HG03108 (cell line): ENCODE data around the gene FREM1.

ENCODE experiments used
- ATAC-seq: cut with Tn5 transposase; IDR thresholded peaks from one replicate; pipeline ENCODE4 v1.9.1; 2021; ENCODE audit warnings: moderate library complexity; ENCODE audit not compliant: unreplicated experiment

The FREM1 gene

DNA sequence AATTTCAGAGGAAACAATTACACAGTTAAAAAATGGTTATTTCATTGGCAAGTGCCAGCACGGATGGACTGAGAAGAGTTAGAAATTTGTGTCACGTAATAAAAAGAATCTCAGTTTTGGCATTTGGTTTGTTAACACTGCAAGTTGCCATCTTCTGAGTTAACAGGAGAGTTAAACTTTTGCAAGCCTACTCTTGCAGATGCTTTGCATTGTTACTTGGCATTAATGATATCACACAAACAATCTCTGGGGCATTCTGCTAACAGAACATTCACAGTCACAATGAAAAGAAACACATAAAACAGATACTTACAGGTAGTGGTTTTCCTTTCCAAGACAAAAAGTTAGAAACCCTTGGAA is 647 bp downstream of the FREM1 start:
- ATAC-seq: no peak

DNA sequence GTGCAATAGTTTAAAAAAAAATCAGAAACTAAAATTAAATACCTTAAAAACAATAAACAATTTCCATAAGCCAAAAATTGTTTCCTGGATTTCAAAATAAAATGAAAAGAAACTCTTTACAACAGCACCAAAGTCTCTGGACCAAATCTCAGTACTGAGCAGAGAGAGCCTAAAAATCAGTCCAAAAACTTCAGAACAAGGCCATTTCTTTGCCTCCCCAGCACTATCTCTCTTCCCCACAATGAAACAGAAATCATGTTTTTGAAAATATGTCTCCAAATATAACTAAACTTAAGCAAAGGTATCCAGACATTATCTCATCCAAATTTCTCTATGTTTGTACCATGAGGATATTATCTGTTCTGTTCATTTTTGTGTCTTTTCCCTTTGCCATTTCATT is 1.0 kb downstream of the FREM1 start:
- ATAC-seq: no peak

DNA sequence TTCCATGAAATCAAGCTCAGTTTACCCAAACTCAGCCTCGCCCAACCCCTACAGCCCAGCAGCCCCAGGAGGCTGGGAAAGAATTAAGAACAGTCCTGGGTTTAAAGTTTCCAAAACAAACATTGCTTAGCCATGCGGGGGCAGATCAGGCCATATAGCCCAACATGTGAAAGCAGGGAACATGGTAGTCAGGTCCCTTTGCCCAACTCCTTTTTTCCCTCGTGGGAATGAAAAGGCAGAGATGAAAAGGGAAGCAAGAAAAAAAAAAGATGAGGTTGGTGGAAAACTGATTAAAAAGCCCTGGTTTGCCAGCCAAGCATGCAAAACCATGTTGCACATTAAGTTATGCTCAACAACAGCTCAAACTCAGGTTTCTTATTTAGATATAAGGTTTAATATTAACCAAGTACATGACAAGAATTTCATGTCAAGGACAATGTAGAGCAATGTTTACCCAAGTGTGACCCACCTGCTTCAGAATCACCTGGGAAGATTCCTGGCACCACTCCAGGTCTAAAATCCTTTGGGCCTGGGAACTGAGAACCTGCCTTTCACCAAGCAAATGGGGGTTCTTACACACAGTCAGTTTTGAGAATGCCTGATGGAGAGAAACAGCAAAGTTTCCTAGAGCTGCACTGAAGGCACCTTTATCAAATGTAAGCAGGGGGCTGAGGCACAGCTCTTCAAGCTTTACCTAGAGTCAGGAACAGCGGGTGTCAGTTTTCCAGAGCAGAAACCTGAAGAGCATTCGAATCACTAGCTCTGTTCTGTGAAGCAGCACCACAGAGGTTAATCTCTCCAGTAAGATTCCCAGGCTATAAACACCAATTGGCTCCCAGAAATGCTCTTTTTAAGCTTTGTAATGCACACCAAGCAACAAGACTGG is 1.7 kb downstream of the FREM1 start:
- peak; percentile 58 for ATAC-seq

DNA sequence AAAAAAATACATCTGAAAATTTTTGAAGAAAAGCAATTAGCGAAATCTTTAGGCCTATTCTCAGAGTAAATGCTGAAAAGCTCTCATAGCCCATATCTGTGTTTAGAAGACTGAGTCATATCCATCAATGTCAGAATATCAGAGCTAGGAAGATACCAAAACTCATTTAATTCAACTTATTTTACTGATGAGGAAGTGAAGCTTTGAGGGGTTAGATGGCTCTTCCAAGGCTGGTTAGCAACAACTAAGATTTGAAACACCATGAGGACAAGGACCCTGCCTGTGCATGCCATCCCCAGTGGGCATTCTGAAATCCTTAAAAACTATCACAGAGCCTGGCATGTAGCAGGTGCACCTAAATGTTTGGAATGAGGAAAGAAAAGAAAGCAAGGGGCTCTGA is 2.5 kb downstream of the FREM1 start:
- no peak for ATAC-seq

DNA sequence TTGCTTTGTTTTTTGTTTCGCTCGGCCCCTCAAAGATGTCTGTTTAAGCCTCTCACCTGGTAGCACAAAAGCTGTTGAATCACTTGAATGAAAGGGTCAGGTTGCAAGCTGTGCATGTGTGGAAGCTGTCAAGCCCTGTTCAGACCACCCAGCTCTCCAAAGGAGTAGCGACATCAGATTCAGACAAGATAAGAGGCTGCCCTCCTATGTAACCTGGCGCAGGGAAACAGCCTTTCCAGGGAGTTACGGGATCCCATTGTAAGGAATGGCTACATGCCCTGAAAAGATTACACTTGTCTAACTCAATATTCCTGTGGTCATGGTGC is 2.9 kb downstream of the FREM1 start:
- ATAC-seq: no peak

DNA sequence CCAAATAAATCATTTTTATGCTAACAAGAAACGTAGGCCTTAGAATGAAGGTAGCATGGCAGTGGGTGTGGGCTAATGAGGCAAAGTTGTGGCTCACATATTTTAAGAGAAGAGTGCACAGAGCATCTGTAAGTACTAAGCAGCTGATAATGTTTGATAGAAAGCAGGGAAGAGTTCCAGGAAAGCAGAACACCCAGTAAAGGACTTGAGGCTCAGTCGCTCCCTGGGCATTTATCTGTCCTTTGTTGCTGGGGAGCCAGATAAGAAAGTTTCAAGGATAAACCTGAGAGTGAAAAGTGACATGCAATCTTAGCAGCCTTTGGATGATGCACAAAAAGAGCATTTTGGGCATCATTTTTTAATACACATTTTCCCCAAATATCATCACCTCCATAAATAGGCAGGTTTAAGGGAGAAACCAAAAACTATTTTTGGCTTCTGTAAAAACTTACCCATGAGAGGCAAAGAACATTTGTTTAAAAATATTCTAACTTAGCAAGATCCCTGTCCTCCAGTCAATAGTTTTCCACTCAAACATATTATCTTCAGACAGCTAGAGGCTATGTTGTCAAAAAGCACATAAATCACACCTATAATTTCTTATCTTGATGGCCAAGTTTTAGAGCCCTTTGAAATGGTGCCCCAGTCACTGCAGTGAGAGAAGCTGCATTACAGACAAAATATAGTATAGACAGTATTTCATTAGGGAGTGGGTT is 3.4 kb downstream of the FREM1 start:
- no peak for ATAC-seq

DNA sequence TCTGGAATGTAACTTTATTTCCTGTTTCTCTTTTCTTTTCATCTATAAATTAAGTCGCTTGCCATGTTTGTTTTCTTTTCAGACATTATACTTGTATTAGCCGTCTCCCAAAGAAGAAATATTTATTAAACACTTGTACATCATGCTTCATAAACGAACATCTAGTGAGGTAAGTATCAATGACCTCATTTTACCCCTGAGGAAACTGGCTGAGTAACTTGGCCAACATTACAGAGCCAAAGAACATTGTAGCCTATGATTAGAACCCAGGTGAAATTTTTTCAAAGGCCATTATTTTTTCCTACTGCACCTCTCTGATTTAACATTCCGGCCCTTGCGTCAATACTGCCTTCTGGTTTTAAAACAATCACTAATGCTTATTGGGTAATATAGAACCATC is 4.2 kb downstream of the FREM1 start:
- ATAC-seq: no peak

DNA sequence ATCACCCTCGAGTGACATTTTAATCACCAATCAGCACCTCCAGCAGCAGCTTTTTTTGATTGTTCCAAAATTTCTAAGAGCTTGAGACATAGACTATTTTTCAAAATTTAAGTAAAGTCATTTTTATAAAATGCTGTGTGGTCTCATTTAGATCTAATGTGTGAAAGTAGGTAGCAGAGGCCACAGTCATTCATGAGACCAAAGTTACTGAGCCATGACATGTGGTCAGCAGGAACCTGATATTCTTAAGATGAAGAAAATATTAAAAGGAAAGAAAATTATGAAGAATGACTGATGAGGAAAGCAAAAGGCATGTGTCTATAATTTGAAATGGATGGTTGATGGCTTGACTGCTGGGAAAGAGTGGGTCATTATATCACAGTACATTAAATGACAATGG is 7.2 kb downstream of the FREM1 start:
- no peak for ATAC-seq

DNA sequence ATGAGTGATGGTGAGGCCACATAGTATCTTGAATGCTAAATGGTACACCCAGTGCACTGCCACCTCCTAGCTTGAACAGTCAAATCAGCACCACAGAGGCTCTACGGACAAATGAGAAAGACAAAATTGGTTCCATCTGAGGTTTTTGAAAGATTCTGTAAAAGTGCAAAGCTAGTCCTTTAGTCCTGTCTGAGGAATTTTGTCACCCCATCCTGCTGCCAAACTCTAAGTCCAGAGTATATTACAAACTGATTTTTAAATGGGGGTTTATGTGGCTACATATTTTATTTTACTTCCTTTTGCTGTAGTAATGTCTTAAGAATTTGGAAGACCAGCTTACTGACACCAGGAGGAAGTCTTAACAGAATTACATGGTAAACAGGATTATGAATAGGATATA is 7.7 kb downstream of the FREM1 start:
- ATAC-seq: no peak

DNA sequence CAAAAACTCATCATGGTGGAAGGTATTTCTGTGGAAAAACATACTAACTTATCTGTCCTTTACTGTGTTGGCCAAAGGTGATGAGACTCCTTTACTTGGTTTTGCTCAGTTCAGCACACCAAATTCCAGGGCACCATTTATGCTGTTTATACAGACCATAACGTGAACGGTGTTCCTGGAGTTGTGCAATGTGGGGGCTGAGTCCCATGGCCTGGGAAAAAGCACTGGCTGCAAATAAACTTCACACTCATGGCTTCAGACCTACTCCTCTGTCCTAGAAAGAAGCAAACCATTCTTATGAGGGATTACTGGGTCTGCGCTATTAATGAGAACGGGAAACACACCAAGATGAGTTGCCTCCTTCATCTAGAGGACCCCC is 10.4 kb downstream of the FREM1 start:
- ATAC-seq: no peak

DNA sequence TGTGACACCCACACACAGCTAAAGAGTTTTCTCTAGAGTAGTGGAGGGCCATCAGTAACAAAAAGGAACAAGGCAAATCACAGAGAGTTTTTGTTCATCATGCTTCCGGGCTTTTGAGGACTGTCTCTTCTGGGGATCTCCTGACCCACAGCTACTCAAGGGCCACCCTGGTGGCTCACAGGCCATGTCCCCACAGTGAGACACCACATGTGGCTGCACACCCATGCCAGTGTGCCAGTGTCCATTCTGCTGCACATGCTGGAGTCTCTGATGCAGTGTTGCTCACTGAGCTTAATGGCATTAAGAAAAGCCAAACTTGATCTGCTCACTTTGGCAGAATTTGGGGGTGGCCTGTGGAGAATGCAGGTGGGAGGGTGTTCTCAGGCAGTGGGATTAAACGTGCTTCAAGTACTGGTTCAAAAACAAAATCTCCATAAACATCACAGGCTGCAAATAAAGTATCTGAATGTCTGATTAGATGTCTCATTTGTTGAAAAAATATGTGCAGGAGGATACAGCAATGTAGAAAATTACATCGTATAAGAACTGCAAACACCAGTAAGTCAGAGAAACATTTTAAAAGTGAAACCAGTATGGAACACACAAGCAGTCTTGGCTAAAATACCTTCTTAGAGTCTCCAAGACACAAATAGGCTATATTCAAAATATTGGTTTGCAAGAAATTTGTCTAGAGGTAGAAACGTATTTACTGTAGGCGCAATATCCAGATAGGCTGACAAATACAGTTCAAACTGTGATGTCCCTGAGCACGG is 11.0 kb downstream of the FREM1 start:
- no peak for ATAC-seq

DNA sequence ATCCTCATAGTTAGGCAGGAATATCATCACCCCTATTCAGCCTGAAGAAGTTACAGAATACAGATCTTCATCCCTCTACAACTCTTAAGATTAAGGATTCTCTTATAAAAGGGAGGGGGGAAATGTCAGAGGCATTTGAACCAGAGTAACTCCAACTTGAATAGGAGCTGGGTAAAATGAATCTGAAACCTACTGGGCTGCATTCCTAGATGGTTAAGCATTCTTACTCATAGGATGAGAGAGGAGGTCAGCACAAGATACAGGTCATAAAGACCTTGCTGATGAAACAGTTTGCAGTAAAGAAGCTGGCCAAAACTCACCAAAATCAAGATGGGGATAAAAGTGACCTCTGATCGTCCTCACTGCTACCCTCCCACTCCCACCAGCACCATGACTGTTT is 14.4 kb downstream of the FREM1 start:
- ATAC-seq: no peak

DNA sequence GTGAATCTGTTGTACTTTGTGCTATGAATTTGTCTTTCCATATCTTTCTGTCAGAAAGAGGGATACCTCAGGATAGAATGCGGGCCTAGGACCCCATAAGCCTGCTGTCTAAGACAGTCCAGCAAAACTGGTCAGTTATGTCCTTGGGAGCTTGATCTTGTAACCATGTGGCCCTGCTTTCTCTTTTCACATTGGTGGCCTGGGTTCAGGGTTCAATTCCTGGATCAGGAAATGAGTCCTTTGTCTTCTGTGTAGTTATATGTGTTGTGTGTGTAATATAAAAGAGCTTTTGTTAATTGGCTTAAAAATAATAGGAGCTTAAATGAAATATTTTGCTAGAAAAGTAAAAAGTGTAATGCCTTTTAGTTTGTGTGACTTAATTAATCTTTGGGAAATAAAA is 16.9 kb downstream of the FREM1 start:
- no peak for ATAC-seq

DNA sequence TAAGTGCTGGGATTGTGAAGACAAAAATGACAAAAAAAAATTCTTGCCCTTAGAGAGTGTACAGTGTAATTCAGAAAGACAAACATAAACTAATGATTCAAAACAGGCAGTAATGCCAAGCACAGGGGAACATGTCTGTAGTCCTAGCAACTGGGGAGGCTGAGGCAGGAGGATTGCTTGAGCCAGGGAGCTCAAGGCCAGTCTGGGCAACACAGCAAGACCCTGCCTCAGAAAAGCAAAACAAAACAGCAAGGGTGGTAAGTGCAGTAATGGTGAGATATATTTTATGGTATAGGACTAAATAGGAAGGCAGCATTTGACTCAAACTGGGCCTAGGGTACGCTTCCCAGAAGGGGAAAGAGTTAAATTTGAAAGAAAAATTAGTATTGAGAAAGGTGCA is 18.9 kb downstream of the FREM1 start:
- no peak for ATAC-seq

DNA sequence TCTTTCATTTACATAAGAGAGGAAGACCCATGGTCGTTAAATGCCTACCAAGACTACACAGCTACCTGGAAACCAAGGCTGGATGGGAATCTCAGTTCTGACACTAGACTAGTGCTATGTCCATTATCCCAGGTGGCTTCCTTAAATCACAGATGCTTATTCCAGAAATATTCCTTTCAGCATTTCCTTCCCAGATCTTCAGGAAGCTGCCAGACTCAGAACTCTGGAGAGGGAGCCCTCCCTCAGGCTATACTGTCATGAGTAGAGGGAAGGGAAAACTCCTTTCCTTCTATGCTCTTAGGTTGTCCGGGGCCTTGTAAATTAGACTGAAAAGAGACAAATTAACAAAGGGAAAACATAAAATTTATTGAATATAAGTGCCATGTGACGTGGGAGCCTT is 20.8 kb downstream of the FREM1 start:
- ATAC-seq: no peak

DNA sequence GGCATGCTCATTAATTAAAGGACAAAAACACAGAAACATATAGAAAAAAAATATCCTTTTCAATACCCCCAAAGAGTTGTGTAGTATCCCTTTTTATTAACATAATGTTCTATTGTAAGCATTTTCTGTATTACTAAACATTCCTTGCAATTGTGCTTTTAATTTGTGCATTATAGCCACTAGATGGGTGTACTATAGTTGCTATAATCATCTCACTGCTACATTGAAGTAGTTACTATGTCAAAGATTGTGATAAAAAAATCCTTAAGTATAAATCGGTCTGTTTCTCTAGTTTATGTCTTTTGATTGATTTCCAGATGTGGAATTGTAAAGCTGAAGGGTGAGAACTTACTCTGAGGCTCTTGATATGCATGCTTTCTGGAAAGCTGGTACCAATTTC is 21.4 kb downstream of the FREM1 start:
- no peak for ATAC-seq

DNA sequence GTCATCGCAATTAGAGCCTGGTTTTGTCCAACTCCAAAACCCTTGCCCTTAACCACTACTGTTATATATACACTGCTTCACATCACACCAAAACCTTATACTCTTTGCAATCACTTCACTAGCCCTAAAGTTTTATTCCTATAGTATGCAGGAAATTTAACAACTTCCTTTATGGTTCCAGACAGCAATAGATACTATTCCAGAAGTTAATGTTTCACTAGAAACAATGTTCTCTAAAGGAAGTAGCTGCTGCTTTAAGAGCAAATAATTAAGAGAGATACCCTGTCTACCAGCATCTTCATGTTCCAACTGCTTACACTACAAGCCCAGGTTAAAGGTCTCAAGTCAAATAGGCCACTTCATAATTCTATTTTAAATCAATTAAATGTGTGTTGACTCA is 22.0 kb downstream of the FREM1 start:
- ATAC-seq: no peak

DNA sequence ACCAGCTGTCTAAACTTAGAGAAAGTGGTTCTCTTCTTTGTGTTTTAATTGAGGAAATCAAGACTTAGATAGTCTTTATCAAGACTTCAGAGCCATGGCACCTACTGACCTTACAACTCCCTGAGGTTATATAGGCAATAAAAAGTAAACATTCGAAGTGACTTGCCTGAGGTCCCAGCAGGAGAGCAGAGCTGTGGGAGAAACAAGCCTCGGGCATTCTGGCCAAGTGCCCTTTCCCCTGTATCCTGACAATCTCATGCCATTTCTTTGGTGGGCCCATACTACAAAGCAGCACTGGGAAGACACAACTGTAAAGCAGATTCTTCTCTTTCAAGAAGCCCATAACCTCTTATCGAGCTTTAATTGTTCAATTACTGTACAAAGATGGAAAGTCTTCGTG is 23.1 kb downstream of the FREM1 start:
- ATAC-seq: no peak

DNA sequence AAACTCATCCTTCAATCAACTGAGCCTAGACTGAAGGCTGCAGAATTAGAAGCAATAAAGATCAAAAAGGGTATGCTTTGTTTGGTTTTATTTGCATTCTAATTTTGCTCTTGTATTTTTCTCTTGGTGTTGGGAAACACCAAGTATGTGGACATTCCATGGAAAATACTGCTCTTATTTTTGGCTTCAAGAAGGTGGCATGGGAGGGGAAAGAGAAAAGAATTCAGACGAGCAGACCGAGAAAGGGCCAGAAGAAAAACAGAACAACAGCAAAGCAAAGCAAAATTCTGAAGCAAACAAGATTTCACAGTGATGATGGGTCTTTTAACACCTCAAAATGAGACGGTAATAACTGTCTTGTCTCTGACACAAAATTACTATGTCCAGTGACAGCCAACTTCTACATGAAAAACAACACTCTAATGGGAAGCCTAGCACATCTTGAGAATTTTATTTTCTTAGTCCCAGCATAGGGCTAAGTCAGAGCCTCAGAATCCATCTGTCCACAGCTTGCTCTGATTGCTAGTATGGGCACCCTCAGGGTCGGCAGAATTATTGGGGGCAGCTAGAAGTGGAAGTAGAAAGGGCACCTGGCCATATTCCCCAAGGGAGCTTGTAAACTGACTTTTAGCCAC is 26.8 kb downstream of the FREM1 start:
- no peak for ATAC-seq

DNA sequence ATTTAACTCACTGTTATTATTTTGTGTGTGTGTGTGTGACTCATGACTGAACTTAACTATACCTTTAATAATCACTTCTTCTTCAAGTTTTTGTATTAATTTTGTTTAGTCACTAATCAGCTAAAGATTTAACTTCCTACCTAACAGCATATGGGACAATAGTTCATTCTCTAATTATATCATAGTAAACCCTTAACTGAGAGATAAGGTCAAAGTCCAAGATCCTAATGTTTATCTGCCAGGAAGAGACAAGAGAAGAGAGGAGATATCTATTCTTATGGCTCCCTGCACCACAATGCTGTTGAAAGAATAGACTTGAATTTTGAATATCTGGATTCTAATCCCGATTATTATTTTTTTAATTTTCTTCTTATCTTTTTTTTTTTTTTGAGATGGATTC is 28.1 kb downstream of the FREM1 start:
- ATAC-seq: no peak

DNA sequence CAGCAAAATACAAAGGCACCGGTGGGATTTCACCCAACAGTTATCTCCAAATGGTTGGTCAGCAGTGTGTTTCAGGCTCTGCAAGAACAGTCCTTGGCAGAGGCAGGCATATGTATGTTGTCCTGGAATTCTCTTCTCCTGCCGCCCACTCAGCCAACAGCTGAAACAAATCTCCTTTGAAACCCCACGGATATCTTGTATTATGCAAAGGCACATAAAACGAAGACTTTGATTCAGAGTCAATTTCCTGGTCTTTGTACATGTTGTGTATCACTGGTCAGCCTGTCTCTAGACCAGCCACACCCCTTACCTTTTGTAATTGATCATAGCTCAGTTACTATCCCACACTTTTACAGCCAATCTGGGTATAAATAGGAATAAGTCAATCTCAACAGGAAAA is 29.2 kb downstream of the FREM1 start:
- ATAC-seq: no peak

DNA sequence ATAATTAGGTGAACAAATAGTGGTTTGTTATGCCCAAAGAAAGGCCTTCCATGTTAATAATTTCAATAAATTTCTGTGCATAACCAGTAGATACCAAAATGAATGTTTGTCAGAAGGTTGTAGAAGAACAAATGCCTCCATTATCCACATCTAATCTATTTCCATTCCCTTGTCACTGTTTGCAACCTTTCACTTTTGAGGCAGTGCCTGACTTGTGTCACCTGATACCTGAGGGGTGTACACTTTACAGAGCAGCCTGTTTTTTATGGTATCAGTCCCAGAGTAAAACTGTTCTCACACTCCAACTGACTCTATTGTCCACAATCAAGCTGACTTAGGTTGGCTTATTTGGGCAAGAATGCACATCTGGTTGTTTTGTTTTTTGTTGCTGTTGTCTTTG is 40.1 kb downstream of the FREM1 start:
- ATAC-seq: no peak
